GM10266 (cell line): ENCODE data around the gene TRIOBP.
A peak's percentile ranks its signal among the peaks of the same experiment; 100 is the strongest.

ENCODE experiments used
- DNase-seq: peaks from one replicate; pipeline ENCODE4 v3.0.0; 2012; ENCODE audit errors: extremely low spot score
- CTCF ChIP-seq: IDR thresholded peaks from 2 replicates; pipeline ENCODE4 v1.5.1; 2012; ENCODE audit warnings: mild to moderate bottlenecking, low read depth; ENCODE audit not compliant: control insufficient read depth, insufficient read depth; ENCODE audit errors: missing control alignments

TRIOBP gene

GRCh38 chr22:37765953-37766576 is 69.2 kb downstream of the TRIOBP start:
- DNase-seq, result no peak
- no peak for TF ChIP-seq CTCF

- DNase-seq, result no peak
- peak; percentile 31 for TF ChIP-seq CTCF
Measured at GRCh38 chr22:37768273-37768672, 71.4 kb downstream of the TRIOBP start.

GRCh38 chr22:37769056-37769455 is 72.2 kb downstream of the TRIOBP start:
- TF ChIP-seq CTCF, result no peak
- no peak for DNase-seq

GRCh38 chr22:37771081-37771480 is 74.2 kb downstream of the TRIOBP start:
- no peak for TF ChIP-seq CTCF
- DNase-seq, result no peak

GRCh38 chr22:37771702-37772427 is 75.0 kb downstream of the TRIOBP start:
- no peak for TF ChIP-seq CTCF

GRCh38 chr22:37774728-37775127 is 77.9 kb downstream of the TRIOBP start:
- TF ChIP-seq CTCF, result no peak
- DNase-seq, result no peak

More at GRCh38 chr22:37771702-37772427, 75.0 kb downstream of the TRIOBP start:
- DNase-seq, result no peak

- no peak for TF ChIP-seq CTCF
- DNase-seq, result no peak
Measured at GRCh38 chr22:37775785-37776638, 79.2 kb downstream of the TRIOBP start.
